CD4-positive, alpha-beta memory T cell (primary cell): ENCODE results near the gene NSUN7. TPM values are rescaled to one million over a fixed set of nuclear protein-coding genes. Genes with fewer than 3 reads are reported as not detected.
A peak's percentile ranks its signal among the peaks of the same experiment; 100 is the strongest.
"Not testable (repeated sequence)": the region's sequence is repeated elsewhere in the genome, so short reads cannot be mapped to it uniquely, and the experiment has no call there.

ENCODE experiments used
- CTCF ChIA-PET: fragments of 350-600 bp; sonication (Branson Sonifier 250); formaldehyde crosslinking; loops from one replicate; lab custom pipeline; 2021; ENCODE audit warnings: inconsistent platforms; ENCODE audit not compliant: partially characterized antibody; lab: Charles Lee
- POLR2A ChIA-PET: fragments of 350-600 bp; sonication (Branson Sonifier 250); formaldehyde crosslinking; loops from one replicate; lab custom pipeline; 2021; ENCODE audit not compliant: partially characterized antibody; lab: Charles Lee
- DNase-seq, 5 donors: peaks; one replicate each; pipeline versions ENCODE4 v3.0.0 to v3.0.0-alpha.2; 2020 to 2022; ENCODE audit warnings: mixed read lengths in 1 of 5
- H3K27ac ChIP-seq: one replicate; pipeline ENCODE4 v1.7.0; 2013; ENCODE audit warnings: low read depth, low read length
- H3K27me3 ChIP-seq: 2 replicates; pipeline ENCODE4 v1.7.0; 2013; ENCODE audit warnings: mild to moderate bottlenecking, low read length, moderate library complexity; ENCODE audit not compliant: insufficient read depth
- H3K36me3 ChIP-seq: 2 replicates; pipeline ENCODE4 v1.7.0; 2013; ENCODE audit warnings: mild to moderate bottlenecking, low read length, moderate library complexity; ENCODE audit not compliant: insufficient read depth
- H3K4me1 ChIP-seq: 2 replicates; pipeline ENCODE4 v1.7.0; 2013; ENCODE audit warnings: mild to moderate bottlenecking, low read length, moderate library complexity; ENCODE audit not compliant: insufficient read depth
- H3K4me3 ChIP-seq, 2 donors: one replicate each; pipeline ENCODE4 v1.7.0; 2013; ENCODE audit warnings: low read length in 2 of 2, mild to moderate bottlenecking in 1 of 2
- H3K9me3 ChIP-seq, 2 donors: one replicate each; pipeline ENCODE4 v1.7.0; 2013; ENCODE audit warnings: low read length in 2 of 2, control low read depth in 1 of 2; ENCODE audit not compliant: control insufficient read depth in 1 of 2
- H3K27ac Mint-ChIP-seq, 7 donors: one replicate each; pipeline ENCODE4 v1.8.0; 2020 to 2021; ENCODE audit warnings: mixed read lengths in 7 of 7, mild to moderate bottlenecking in 6 of 7, inconsistent platforms in 3 of 7, moderate library complexity in 3 of 7
- H3K27me3 Mint-ChIP-seq, 2 donors: one replicate each; pipeline ENCODE4 v1.8.0; 2020 to 2021; ENCODE audit warnings: mixed read lengths in 2 of 2
- H3K36me3 Mint-ChIP-seq, 2 donors: one replicate each; pipeline ENCODE4 v1.8.0; 2020 to 2021; ENCODE audit warnings: mixed read lengths in 2 of 2, inconsistent platforms in 1 of 2, mild to moderate bottlenecking in 1 of 2
- H3K4me1 Mint-ChIP-seq, 4 donors: one replicate each; pipeline ENCODE4 v1.8.0; 2020 to 2021; ENCODE audit warnings: mixed read lengths in 4 of 4, mild to moderate bottlenecking in 1 of 4
- H3K4me3 Mint-ChIP-seq, 8 donors: one replicate each; pipeline ENCODE4 v1.8.0; 2020 to 2021; ENCODE audit warnings: mixed read lengths in 8 of 8, mild to moderate bottlenecking in 7 of 8, moderate library complexity in 6 of 8, inconsistent platforms in 3 of 8
- H3K9me3 Mint-ChIP-seq, 8 donors: one replicate each; pipeline ENCODE4 v1.8.0; 2020 to 2021; ENCODE audit warnings: mixed read lengths in 8 of 8, mild to moderate bottlenecking in 5 of 8, inconsistent platforms in 3 of 8, moderate library complexity in 1 of 8
- intact Hi-C: fragments of 100-400 bp; cut with micrococcal nuclease; formaldehyde crosslinking; loops from one replicate; pipeline ENCODE4 v1.15.1; 2023
- polyA plus RNA-seq, 2 donors: library from polyadenylated mRNA; unstranded; fragments of 300-500 nt; fragmentation: Illumina TruSeq; gene quantifications; one replicate each; pipeline ENCODE4 v1.2.3, GENCODE V29; 2021
- total RNA-seq, 2 experiments: library from RNA; stranded (reverse); gene quantifications; one replicate each; pipeline ENCODE4 v1.2.3, GENCODE V29; 2021

Gene NSUN7, protein sequence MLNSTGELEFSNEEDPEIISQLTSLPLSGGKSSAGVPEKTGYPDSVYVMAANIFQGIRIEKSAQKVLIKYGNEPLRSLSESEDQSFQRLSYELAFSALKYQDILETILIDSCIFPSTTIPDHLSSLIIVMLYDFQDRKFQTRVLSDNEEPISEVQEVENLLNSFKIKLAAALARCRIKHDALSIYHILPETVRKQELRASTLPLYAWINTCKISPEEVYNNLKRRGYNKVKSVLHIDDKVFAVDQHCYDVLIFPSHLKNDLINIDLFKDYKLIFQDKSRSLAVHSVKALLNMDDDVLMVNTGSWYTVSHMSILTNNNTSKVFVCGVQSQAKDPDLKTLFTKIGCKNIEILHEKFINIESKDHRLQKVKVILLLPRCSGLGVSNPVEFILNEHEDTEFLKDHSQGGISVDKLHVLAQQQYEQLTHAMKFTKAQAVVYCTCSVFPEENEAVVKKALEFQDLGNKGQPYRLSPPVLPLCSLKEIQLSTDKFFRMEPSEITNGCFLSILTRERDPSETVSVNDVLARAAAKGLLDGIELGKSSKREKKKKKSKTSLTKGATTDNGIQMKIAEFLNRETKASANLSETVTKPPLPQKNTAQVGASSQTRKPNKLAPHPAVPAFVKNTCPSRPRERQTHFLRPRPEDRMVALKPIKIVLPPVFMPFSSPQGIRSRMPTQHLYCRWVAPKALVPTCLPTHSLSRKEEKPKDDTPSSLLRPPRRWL
- total RNA-seq (not detected), polyA plus RNA-seq (not detected)

DNA sequence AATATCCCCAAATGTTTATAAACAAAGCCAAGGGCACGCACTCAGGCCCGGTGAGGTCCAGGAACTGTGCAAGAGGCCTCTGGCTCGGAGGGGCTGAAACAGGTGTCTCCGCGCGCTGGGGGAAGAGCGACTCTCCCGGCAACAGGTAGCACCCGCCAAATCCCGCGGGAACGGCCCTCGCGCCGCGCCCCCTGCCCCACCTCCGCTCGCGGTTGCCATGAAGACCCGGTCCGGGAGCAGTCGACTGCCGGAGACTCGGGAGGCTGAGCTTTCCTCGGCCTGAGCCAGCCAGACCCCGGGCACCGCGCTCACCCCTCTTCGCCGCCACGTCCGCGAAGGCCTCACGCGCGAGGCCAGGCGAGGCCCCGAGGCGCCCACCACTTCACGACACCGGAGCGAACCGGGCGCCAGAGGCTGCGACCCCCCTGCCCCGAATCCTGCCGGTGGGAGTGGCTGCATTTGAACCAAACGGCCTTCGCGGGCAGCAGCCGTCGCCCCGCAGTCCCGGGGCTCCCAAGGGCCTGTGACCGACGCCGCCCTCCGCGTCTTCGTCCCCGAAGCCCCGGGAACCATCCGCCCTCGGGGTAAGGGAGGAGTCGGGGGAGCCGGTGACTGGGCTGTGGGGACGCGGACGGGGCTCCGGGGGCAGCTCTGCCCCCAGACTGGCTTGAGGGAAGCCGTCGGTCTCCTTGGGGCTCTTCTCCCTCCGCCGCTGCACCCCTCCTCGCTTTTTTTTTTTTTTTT lies at the start of gene NSUN7:
Gene NSUN7 (plus strand): TSS at position 239 of the 744 bp plus-strand sequence. CDS start 739 bp downstream, outside the sequence.
- Mint-ChIP-seq H3K4me1 (peaks cover 4 to 12% (median 8%) of the 10 kb centered on the region in 4 donors), H3K36me3 (no peaks in the 10 kb centered on the region), H3K9me3 (peaks cover 0 to 6% (median 1%) of the 10 kb centered on the region in 8 donors), H3K27ac (peak within 1 kb of the TSS in 2 of 7 donors; percentile 11 to 19), H3K4me3 (peak within 1 kb of the TSS; percentile 61 to 81 (median 75)), H3K27me3 (peaks cover 34 to 39% of the 10 kb centered on the region in 2 donors)
- ChIA-PET POLR2A (no interaction called here), CTCF (no interaction called here)
- no peak within 1 kb of the TSS for H3K27ac ChIP-seq
- peak within 1 kb of the TSS in 1 of 2 donors; percentile 35 for H3K4me3 ChIP-seq
- H3K36me3 ChIP-seq, result no peaks in the 10 kb centered on the region
- intact Hi-C loops, result no loop called here
- no peaks in the 10 kb centered on the region for H3K9me3 ChIP-seq
- H3K4me1 ChIP-seq, result peaks cover 5% of the 10 kb centered on the region
- peaks cover 14% of the 10 kb centered on the region for H3K27me3 ChIP-seq
- peak in 4 of 5 donors; percentile 11 to 37 (median 22) for DNase-seq

DNA sequence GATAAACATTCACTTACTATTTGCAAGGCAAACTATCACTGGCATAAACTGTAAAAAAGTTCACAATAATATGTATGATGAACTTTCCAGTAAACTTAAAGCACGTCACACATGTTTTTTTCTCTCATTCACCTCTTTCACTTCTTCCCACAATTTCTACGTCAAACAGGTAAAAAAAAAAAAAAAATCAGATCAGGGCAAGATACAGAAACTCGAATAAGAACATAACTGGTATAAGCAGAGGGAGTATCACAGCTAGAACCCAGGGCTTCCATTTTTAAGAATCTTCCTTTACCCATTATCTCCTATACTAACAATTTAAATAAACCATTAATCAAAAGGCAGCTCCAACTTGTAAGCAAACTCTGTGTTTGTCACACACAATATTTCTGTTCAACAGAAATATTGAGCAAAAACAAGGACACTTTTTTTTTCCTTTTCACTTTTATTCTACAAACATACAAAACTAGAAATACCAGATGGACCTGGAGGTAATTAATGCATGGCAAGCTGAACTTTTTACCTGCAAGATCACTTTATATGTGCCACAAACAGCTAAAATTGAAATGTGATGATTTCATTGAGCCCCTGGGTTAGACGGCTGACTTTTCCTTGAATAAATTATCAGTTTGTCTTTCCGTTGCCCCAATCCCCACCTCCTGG lies 47.5 kb upstream of the NSUN7 start:
- Mint-ChIP-seq H3K27me3 (peaks cover 0 to 2% of the 10 kb centered on the region in 2 donors), H3K36me3 (no peaks in the 10 kb centered on the region), H3K27ac (peak overlapping the region in 3 of 7 donors; percentile 10 to 77 (median 42)), H3K4me3 (peak overlapping the region in 1 of 8 donors; percentile 45), H3K4me1 (peaks cover 8 to 13% (median 10%) of the 10 kb centered on the region in 4 donors), H3K9me3 (no peaks in the 10 kb centered on the region)
- peaks cover 5% of the 10 kb centered on the region for H3K4me1 ChIP-seq
- DNase-seq, result peak in 3 of 5 donors; percentile 3 to 35 (median 6)
- no peaks in the 10 kb centered on the region for H3K9me3 ChIP-seq
- no peak overlapping the region for H3K4me3 ChIP-seq
- POLR2A ChIA-PET, result no interaction called here
- H3K36me3 ChIP-seq, result no peaks in the 10 kb centered on the region
- no peaks in the 10 kb centered on the region for H3K27me3 ChIP-seq
- H3K27ac ChIP-seq, result no peak overlapping the region
- intact Hi-C loops, result no loop called here
- CTCF ChIA-PET, result no interaction called here

DNA sequence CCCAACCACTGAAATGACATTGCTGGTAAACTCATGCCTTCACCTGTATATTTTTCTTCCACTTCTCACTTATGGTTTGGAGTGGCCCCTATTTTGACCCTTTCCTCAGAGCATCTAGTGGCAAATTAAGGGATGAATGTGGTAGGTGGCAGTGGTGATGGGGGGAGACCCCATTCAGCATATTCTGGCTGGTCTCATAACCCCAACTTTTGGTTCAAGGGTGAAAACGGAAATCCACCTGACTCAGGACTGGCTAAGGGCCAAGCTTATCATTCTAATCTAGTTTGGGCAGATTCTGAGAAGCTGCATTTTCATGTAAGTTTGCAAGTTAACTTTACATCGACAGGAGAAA lies 47.0 kb upstream of the NSUN7 start:
- H3K4me1 Mint-ChIP-seq, result peaks cover 8 to 13% (median 10%) of the 10 kb centered on the region in 4 donors
- peaks cover 0 to 2% of the 10 kb centered on the region in 2 donors for H3K27me3 Mint-ChIP-seq
- no peak overlapping the region for H3K27ac ChIP-seq
- peak overlapping the region in 3 of 7 donors; percentile 9 to 77 (median 42) for H3K27ac Mint-ChIP-seq
- no peaks in the 10 kb centered on the region for H3K36me3 Mint-ChIP-seq
- no peaks in the 10 kb centered on the region for H3K27me3 ChIP-seq
- H3K4me1 ChIP-seq, result peaks cover 5% of the 10 kb centered on the region
- peak overlapping the region in 1 of 8 donors; percentile 45 for H3K4me3 Mint-ChIP-seq
- H3K4me3 ChIP-seq, result no peak overlapping the region
- ChIA-PET POLR2A (no interaction called here), CTCF (no interaction called here)
- intact Hi-C loops, result no loop called here
- H3K9me3 Mint-ChIP-seq, result no peaks in the 10 kb centered on the region
- no peaks in the 10 kb centered on the region for H3K36me3 ChIP-seq
- no peaks in the 10 kb centered on the region for H3K9me3 ChIP-seq
- no peak for DNase-seq

DNA sequence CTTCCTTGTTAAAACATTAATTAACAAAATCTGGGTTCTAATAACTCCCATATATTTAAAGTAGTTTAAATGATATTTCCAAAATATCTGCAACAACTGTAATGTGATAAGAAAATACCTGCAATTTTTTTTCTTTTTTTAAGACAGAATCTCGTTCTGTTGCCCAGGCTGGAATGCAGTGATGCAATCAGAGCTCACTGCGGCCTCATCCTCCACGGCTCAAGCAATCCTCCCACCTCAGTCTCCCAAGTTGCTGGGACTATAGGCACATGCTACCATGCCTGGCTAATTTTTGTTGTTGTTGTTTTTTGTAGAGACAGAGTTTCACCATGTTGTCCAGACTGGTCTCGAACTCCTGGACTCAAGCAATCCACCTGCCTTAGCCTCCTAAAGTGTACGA lies 45.7 kb upstream of the NSUN7 start:
- Mint-ChIP-seq H3K4me3 (no peak overlapping the region), H3K27ac (no peak overlapping the region), H3K9me3 (no peaks in the 10 kb centered on the region), H3K27me3 (peaks cover 0 to 2% of the 10 kb centered on the region in 2 donors), H3K4me1 (peaks cover 8 to 13% (median 10%) of the 10 kb centered on the region in 4 donors), H3K36me3 (no peaks in the 10 kb centered on the region)
- no peak for DNase-seq
- Histone ChIP-seq H3K36me3 (no peaks in the 10 kb centered on the region), H3K9me3 (no peaks in the 10 kb centered on the region), H3K27me3 (no peaks in the 10 kb centered on the region), H3K4me3 (no peak overlapping the region), H3K27ac (no peak overlapping the region), H3K4me1 (peaks cover 5% of the 10 kb centered on the region)
- CTCF ChIA-PET, result no interaction called here
- POLR2A ChIA-PET, result no interaction called here
- intact Hi-C loops, result no loop called here

DNA sequence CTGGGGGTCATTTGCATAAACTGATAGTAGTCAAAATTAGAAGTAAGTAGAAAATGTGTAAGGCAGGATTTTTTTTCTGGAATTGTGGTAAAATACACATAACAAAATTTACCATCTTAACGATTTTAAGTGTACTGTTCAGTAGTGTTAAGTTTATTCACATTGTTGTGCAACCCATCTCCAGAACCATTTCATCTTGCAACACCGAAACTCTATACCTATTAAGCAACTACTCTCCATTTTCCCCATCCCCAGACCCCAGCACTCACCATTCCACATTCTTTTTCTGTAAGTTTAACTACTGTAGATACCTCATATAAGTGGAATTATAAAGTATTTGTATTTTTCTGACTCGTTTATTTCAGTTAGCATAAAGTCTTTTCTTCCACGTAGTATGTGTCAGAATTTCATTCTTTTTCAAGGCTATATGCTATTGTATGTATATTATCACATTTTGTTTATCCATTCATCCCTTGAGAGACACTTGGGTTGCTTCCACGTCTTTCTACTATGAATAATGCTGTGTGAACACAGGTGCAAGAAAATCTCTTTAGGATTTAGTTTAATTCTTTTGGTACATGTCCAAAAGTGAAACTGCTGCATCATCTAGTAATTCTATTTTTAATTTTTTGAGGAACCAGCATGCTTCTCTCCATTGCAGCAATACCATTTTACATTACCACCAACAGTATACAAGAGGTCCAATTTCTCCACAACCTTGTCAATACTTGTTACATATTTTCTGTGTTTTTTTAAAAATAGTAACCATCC lies 39.1 kb upstream of the NSUN7 start:
- Mint-ChIP-seq H3K9me3 (no peaks in the 10 kb centered on the region), H3K27me3 (peaks cover 6% of the 10 kb centered on the region in 2 donors), H3K4me1 (no peaks in the 10 kb centered on the region), H3K27ac (no peak overlapping the region), H3K36me3 (no peaks in the 10 kb centered on the region), H3K4me3 (no peak overlapping the region)
- DNase-seq, result no peak
- Histone ChIP-seq H3K27ac (no peak overlapping the region), H3K4me3 (no peak overlapping the region), H3K36me3 (no peaks in the 10 kb centered on the region), H3K4me1 (no peaks in the 10 kb centered on the region), H3K9me3 (no peaks in the 10 kb centered on the region), H3K27me3 (no peaks in the 10 kb centered on the region)
- intact Hi-C loops, result no loop called here
- ChIA-PET POLR2A (no interaction called here), CTCF (interaction anchor here (0.6 kb wide), 1 partner anchor 32 kb away, joined by 3 read pairs; no protein-coding TSS in a partner anchor)

DNA sequence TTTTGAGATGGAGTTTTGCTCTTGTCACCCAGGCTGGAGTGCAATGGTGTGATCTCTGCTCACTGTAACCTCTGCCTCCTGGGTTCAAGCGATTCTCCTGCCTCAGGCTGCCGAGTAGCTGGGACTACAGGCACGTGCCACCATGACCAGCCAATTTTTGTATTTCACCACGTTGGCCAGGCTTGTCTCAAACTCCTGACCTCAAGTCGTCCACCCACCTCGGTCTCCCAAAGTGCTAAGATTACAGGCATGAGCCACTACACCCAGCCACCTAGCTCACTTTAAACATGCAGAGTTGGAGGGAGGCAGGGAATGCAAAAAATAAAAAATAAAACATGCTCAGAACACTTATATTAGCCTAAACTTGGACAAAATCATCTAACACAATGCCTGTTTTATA lies 36.8 kb upstream of the NSUN7 start:
- H3K4me1 Mint-ChIP-seq, H3K27ac ChIP-seq: not testable (repeated sequence)

More for the DNA sequence above, 36.8 kb upstream of the NSUN7 start:
- H3K4me3 ChIP-seq, H3K36me3 ChIP-seq, intact Hi-C loops, CTCF ChIA-PET, H3K36me3 Mint-ChIP-seq, H3K9me3 ChIP-seq, POLR2A ChIA-PET, H3K4me3 Mint-ChIP-seq, DNase-seq, H3K27ac Mint-ChIP-seq, H3K27me3 ChIP-seq, H3K4me1 ChIP-seq, H3K9me3 Mint-ChIP-seq: not testable (repeated sequence)
- peaks cover 4 to 11% of the 10 kb centered on the region in 2 donors for H3K27me3 Mint-ChIP-seq
